Measurements from ENCODE around the gene CHRNA9. TPM values are rescaled to one million over a fixed set of nuclear protein-coding genes. Genes with fewer than 3 reads are reported as not detected.

The CHRNA9 gene
- total RNA-seq, 1 donor from 2014 or later: not detected

GRCh38 chr4:40316333-40316781, 18.8 kb upstream of the CHRNA9 start:
- peaks cover 4% of the 10 kb centered on the region for H3K27me3 Mint-ChIP-seq (ENCODE audit: unreplicated experiment)
- peaks cover 6% of the 10 kb centered on the region for H3K4me1 Mint-ChIP-seq (ENCODE audit: low read depth, unreplicated experiment)
- H3K4me3 Mint-ChIP-seq (ENCODE audit: unreplicated experiment): no peak overlapping the region
- DNase-seq: no peak
- TF ChIP-seq CTCF (IDR thresholded peaks at IDR 0.05; ENCODE audit: partially characterized antibody, unreplicated experiment): no peak
- H3K9me3 Mint-ChIP-seq (ENCODE audit: unreplicated experiment): peaks cover 7% of the 10 kb centered on the region
- H3K36me3 Mint-ChIP-seq (ENCODE audit: unreplicated experiment): no peaks in the 10 kb centered on the region
- H3K27ac Mint-ChIP-seq (ENCODE audit: unreplicated experiment): peak overlapping the region; percentile 73

- H3K27ac Mint-ChIP-seq (ENCODE audit: unreplicated experiment): peak overlapping the region; percentile 73
- H3K4me1 Mint-ChIP-seq (ENCODE audit: low read depth, unreplicated experiment): peaks cover 7% of the 10 kb centered on the region
- peak overlapping the region; percentile 59 for H3K4me3 Mint-ChIP-seq (ENCODE audit: unreplicated experiment)
- peak; percentile 46 for DNase-seq
- H3K9me3 Mint-ChIP-seq (ENCODE audit: unreplicated experiment): peaks cover 7% of the 10 kb centered on the region
- H3K27me3 Mint-ChIP-seq (ENCODE audit: unreplicated experiment): peaks cover 4% of the 10 kb centered on the region
- TF ChIP-seq CTCF (IDR thresholded peaks at IDR 0.05; ENCODE audit: partially characterized antibody, unreplicated experiment): peak; percentile 93
- H3K36me3 Mint-ChIP-seq (ENCODE audit: unreplicated experiment): no peaks in the 10 kb centered on the region
Measured at GRCh38 chr4:40316782-40317635, 18.1 kb upstream of the CHRNA9 start.

- H3K4me1 Mint-ChIP-seq (ENCODE audit: low read depth, unreplicated experiment): peaks cover 7% of the 10 kb centered on the region
- no peak overlapping the region for H3K4me3 Mint-ChIP-seq (ENCODE audit: unreplicated experiment)
- H3K36me3 Mint-ChIP-seq (ENCODE audit: unreplicated experiment): no peaks in the 10 kb centered on the region
- no peak for TF ChIP-seq CTCF (IDR thresholded peaks at IDR 0.05; ENCODE audit: partially characterized antibody, unreplicated experiment)
- H3K27me3 Mint-ChIP-seq (ENCODE audit: unreplicated experiment): peaks cover 4% of the 10 kb centered on the region
- no peak for DNase-seq
- no peak overlapping the region for H3K27ac Mint-ChIP-seq (ENCODE audit: unreplicated experiment)
- H3K9me3 Mint-ChIP-seq (ENCODE audit: unreplicated experiment): peaks cover 6% of the 10 kb centered on the region
Measured at GRCh38 chr4:40317916-40318658, 17.0 kb upstream of the CHRNA9 start.

- H3K4me1 Mint-ChIP-seq (ENCODE audit: low read depth, unreplicated experiment): peaks cover 7% of the 10 kb centered on the region
- H3K9me3 Mint-ChIP-seq (ENCODE audit: unreplicated experiment): peaks cover 7% of the 10 kb centered on the region
- no peak overlapping the region for H3K4me3 Mint-ChIP-seq (ENCODE audit: unreplicated experiment)
- no peaks in the 10 kb centered on the region for H3K36me3 Mint-ChIP-seq (ENCODE audit: unreplicated experiment)
- peaks cover 4% of the 10 kb centered on the region for H3K27me3 Mint-ChIP-seq (ENCODE audit: unreplicated experiment)
- no peak overlapping the region for H3K27ac Mint-ChIP-seq (ENCODE audit: unreplicated experiment)
- TF ChIP-seq CTCF (IDR thresholded peaks at IDR 0.05; ENCODE audit: partially characterized antibody, unreplicated experiment): no peak
- no peak for DNase-seq
Measured at GRCh38 chr4:40321574-40322275, 13.4 kb upstream of the CHRNA9 start.

All from glutamatergic neuron (in vitro differentiated cells).